Daoy (cell line): ENCODE measurements around the gene TRHDE. TPM values are rescaled to one million over a fixed set of nuclear protein-coding genes. Genes with fewer than 3 reads are reported as not detected.

Source experiments
- DNase-seq: peaks from one replicate; pipeline ENCODE4 v3.0.0-alpha.2; 2015; ENCODE audit warnings: low read depth
- total RNA-seq: library from RNA; depleted of rRNA; stranded (reverse); fragments of >200 nt; shearing (Covaris generic); gene quantifications from 2 replicates; pipeline ENCODE4 v1.2.3, GENCODE V29; 2014

TRHDE gene
- total RNA-seq, 1 experiment from 2014 or later, result 7.9 TPM

GRCh38 chr12:72511498-72511897 is 239.3 kb downstream of the TRHDE start:
- DNase-seq, result no peak

- peak; percentile 9 for DNase-seq
Observed at GRCh38 chr12:72511906-72512305, 239.7 kb downstream of the TRHDE start.

- DNase-seq, result peak; percentile 37
Observed at GRCh38 chr12:72520044-72520678, 248.0 kb downstream of the TRHDE start.

GRCh38 chr12:72521326-72521725 is 249.2 kb downstream of the TRHDE start:
- DNase-seq, result no peak

GRCh38 chr12:72522411-72522810 is 250.2 kb downstream of the TRHDE start:
- DNase-seq, result no peak

- no peak for DNase-seq
Observed at GRCh38 chr12:72523754-72524153, 251.6 kb downstream of the TRHDE start.

- no peak for DNase-seq
Observed at GRCh38 chr12:72535212-72535990, 263.2 kb downstream of the TRHDE start.

GRCh38 chr12:72540811-72541210 is 268.6 kb downstream of the TRHDE start:
- no peak for DNase-seq

- no peak for DNase-seq
Observed at GRCh38 chr12:72543777-72544467, 271.8 kb downstream of the TRHDE start.

- no peak for DNase-seq
Observed at GRCh38 chr12:72546106-72546505, 273.9 kb downstream of the TRHDE start.

GRCh38 chr12:72547573-72547972 is 275.4 kb downstream of the TRHDE start:
- DNase-seq, result no peak

- no peak for DNase-seq
Observed at GRCh38 chr12:72549184-72549583, 277.0 kb downstream of the TRHDE start.

GRCh38 chr12:72560003-72560769 is 288.0 kb downstream of the TRHDE start:
- DNase-seq, result no peak

- peak; percentile 30 for DNase-seq
Observed at GRCh38 chr12:72570601-72571000, 298.4 kb downstream of the TRHDE start.

GRCh38 chr12:72574138-72574537 is 302.0 kb downstream of the TRHDE start:
- no peak for DNase-seq

GRCh38 chr12:72578327-72578726 is 306.2 kb downstream of the TRHDE start:
- no peak for DNase-seq

- DNase-seq, result no peak
Observed at GRCh38 chr12:72586456-72586855, 314.3 kb downstream of the TRHDE start.

- no peak for DNase-seq
Observed at GRCh38 chr12:72602581-72602980, 330.4 kb downstream of the TRHDE start.

- no peak for DNase-seq
Observed at GRCh38 chr12:72605975-72606374, 333.8 kb downstream of the TRHDE start.

- DNase-seq, result no peak
Observed at GRCh38 chr12:72610342-72610741, 338.2 kb downstream of the TRHDE start.

- no peak for DNase-seq
Observed at GRCh38 chr12:72610854-72611358, 338.7 kb downstream of the TRHDE start.

- DNase-seq, result no peak
Observed at GRCh38 chr12:72612171-72612570, 340.0 kb downstream of the TRHDE start.
